Right atrium auricular region (tissue), 2 donors: Measurements from ENCODE around the gene SP2. TPM values are rescaled to one million over a fixed set of nuclear protein-coding genes. Genes with fewer than 3 reads are reported as not detected.

Source experiments
- DNase-seq: peaks from one replicate; pipeline ENCODE4 v3.0.0-alpha.2; 2019; ENCODE audit warnings: low spot score
- H3K27ac ChIP-seq, 2 donors: fragments of 200-600 bp; sonication (generic); 1 replicate in 1 of 2; 2 replicates in 1 of 2; pipeline ENCODE4 v1.5.1; 2016 to 2019
- H3K27me3 ChIP-seq, 2 donors: fragments of 200-600 bp; sonication (generic); one replicate each; pipeline versions ENCODE4 v1.5.1 to v1.6.0; 2017 to 2019
- H3K36me3 ChIP-seq: fragments of 200-600 bp; sonication (generic); one replicate; pipeline ENCODE4 v1.5.1; 2016
- H3K4me1 ChIP-seq, 2 donors: fragments of 200-600 bp; sonication (generic); one replicate each; pipeline versions ENCODE4 v1.5.1 to v1.6.0; 2017 to 2019
- H3K4me3 ChIP-seq, 2 donors: fragments of 200-600 bp; sonication (generic); 1 replicate in 1 of 2; 2 replicates in 1 of 2; pipeline ENCODE4 v1.5.1; 2017 to 2019; ENCODE audit warnings: mild to moderate bottlenecking in 1 of 2, moderate library complexity in 1 of 2
- H3K9me3 ChIP-seq, 2 donors: fragments of 200-600 bp; sonication (generic); one replicate each; pipeline ENCODE4 v1.5.1; 2019
- CTCF ChIP-seq, 2 donors: fragments of 200-600 bp; sonication (generic); IDR thresholded peaks; one replicate each; pipeline ENCODE4 v1.5.1; 2019; ENCODE audit warnings: antibody characterized with exemption in 2 of 2
- total RNA-seq, 2 donors: library from RNA; depleted of rRNA; stranded (reverse); fragments of >200 nt; gene quantifications; one replicate each; pipeline ENCODE4 v1.1.0, GENCODE V29; 2016

Gene SP2
- total RNA-seq, 2 donors from 2014 or later = 11.7 to 12.8 TPM

DNA sequence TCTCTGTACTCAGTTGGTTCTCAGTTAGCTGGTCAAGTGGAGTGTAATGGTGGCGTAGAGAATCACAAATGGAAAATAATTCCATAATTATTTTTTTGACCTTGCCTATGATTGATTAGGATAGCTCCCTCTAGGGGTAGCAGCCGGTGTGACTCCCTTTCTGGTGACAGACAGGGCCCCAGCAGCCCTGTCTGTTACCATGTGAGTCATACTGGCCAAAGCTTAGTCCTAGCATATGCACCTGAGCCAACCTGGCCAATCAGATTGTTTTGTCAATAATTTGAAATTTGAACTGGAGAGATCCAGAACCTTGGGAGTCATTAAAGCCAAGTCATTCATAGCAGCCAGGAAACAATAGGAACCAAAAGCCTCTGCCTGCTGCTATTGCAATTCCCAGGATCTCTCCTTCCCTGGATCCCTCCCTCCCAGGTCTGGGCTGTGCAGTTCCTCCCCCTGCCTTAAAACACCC is 50.9 kb downstream of the SP2 start:
- H3K27me3 ChIP-seq = no peaks in the 10 kb centered on the region
- H3K27ac ChIP-seq = peak overlapping the region in 1 of 2 donors; percentile 65
- peaks cover 36% of the 10 kb centered on the region for H3K36me3 ChIP-seq
- H3K9me3 ChIP-seq = no peaks in the 10 kb centered on the region
- peak; percentile 83 for DNase-seq
- no peak overlapping the region for H3K4me3 ChIP-seq
- peak; percentile 29 to 81 for TF ChIP-seq CTCF (IDR thresholded peaks at IDR 0.05)
- peaks cover 0 to 42% of the 10 kb centered on the region in 2 donors for H3K4me1 ChIP-seq

GRCh38 chr17:47948706-47949196 is 52.7 kb downstream of the SP2 start:
- no peak for DNase-seq
- Histone ChIP-seq H3K4me1 (peaks cover 0 to 35% of the 10 kb centered on the region in 2 donors), H3K36me3 (peaks cover 31% of the 10 kb centered on the region), H3K4me3 (no peak overlapping the region), H3K27me3 (no peaks in the 10 kb centered on the region), H3K27ac (peak overlapping the region in 1 of 2 donors; percentile 66), H3K9me3 (no peaks in the 10 kb centered on the region)
- no peak for TF ChIP-seq CTCF (IDR thresholded peaks at IDR 0.05)

- peak; percentile 90 for DNase-seq
- no peaks in the 10 kb centered on the region for H3K27me3 ChIP-seq
- TF ChIP-seq CTCF (IDR thresholded peaks at IDR 0.05) = peak; percentile 87 to 91
- H3K9me3 ChIP-seq = no peaks in the 10 kb centered on the region
- peaks cover 0 to 35% of the 10 kb centered on the region in 2 donors for H3K4me1 ChIP-seq
- peak overlapping the region; percentile 58 to 66 for H3K27ac ChIP-seq
- peak overlapping the region in 1 of 2 donors; percentile 36 for H3K4me3 ChIP-seq
- peaks cover 26% of the 10 kb centered on the region for H3K36me3 ChIP-seq
These were observed 53.2 kb downstream of the SP2 start for GRCh38 chr17:47949197-47949759.

- no peak for TF ChIP-seq CTCF (IDR thresholded peaks at IDR 0.05)
- H3K4me1 ChIP-seq = peaks cover 0 to 32% of the 10 kb centered on the region in 2 donors
- no peak for DNase-seq
- no peak overlapping the region for H3K4me3 ChIP-seq
- peaks cover 21% of the 10 kb centered on the region for H3K36me3 ChIP-seq
- no peaks in the 10 kb centered on the region for H3K9me3 ChIP-seq
- peak overlapping the region in 1 of 2 donors; percentile 66 for H3K27ac ChIP-seq
- no peaks in the 10 kb centered on the region for H3K27me3 ChIP-seq
These were observed 53.9 kb downstream of the SP2 start for GRCh38 chr17:47949946-47950345.

DNA sequence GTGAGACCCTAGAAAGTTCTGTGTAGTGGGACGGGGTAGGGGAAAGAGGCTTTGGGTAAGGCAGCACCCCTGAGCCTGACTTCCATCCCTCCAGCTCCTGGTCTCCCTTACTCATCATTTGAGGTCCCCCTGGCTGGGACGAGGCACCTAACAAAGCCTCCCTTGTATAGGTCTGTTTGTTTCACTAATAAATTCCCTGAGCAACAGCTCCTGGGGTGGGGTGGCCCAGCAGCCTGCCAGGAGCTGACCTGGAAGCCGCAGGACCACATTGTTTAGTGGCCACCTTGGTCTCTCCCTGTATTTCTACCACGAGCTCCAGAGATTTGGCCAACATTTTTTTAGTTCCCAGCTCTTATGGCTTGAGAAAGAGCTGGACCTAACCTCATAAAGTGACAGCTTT is 54.4 kb downstream of the SP2 start:
- Histone ChIP-seq H3K9me3 (no peaks in the 10 kb centered on the region), H3K36me3 (peaks cover 16% of the 10 kb centered on the region), H3K27me3 (no peaks in the 10 kb centered on the region), H3K4me3 (no peak overlapping the region), H3K27ac (no peak overlapping the region), H3K4me1 (peaks cover 0 to 26% of the 10 kb centered on the region in 2 donors)
- DNase-seq = no peak
- no peak for TF ChIP-seq CTCF (IDR thresholded peaks at IDR 0.05)
